Heart right ventricle (tissue), 16 donors: ENCODE measurements around the gene ETS1. TPM values are rescaled to one million over a fixed set of nuclear protein-coding genes. Genes with fewer than 3 reads are reported as not detected.
A peak's percentile ranks its signal among the peaks of the same experiment; 100 is the strongest.

Experiments used
- ATAC-seq, 8 donors: fragments of 200-7000 bp; cut with Tn5 transposase; one replicate each; pipeline ENCODE4 v1.9.1; 2020; ENCODE audit warnings: mild to moderate bottlenecking in 8 of 8, moderate library complexity in 8 of 8, moderate number of reproducible peaks in 1 of 8
- DNase-seq, 2 donors: peaks; one replicate each; pipeline ENCODE4 v3.0.0-alpha.2; 2020
- H3K27ac ChIP-seq, 10 donors: fragments of 200-600 bp; sonication (generic) in 2 of 10; one replicate each; pipeline versions ENCODE4 v1.5.0 to v1.8.0; 2020 to 2022; ENCODE audit warnings: mild to moderate bottlenecking in 3 of 10
- H3K27me3 ChIP-seq, 7 donors: fragments of 200-600 bp; one replicate each; pipeline ENCODE4 v1.8.0; 2021 to 2022; ENCODE audit warnings: mild to moderate bottlenecking in 2 of 7
- H3K36me3 ChIP-seq, 9 donors: fragments of 200-600 bp; sonication (generic) in 1 of 9; one replicate each; pipeline versions ENCODE4 v1.5.0 to v1.8.0; 2020 to 2022; ENCODE audit warnings: mild to moderate bottlenecking in 2 of 9
- H3K4me1 ChIP-seq, 9 donors: fragments of 200-600 bp; sonication (generic) in 1 of 9; one replicate each; pipeline versions ENCODE4 v1.5.0 to v1.8.0; 2020 to 2022; ENCODE audit warnings: mild to moderate bottlenecking in 4 of 9
- H3K4me3 ChIP-seq, 10 donors: fragments of 200-600 bp; sonication (generic) in 2 of 10; one replicate each; pipeline versions ENCODE4 v1.5.0 to v1.8.0; 2020 to 2022; ENCODE audit warnings: mild to moderate bottlenecking in 7 of 10, moderate library complexity in 2 of 10
- H3K9me3 ChIP-seq, 11 donors: fragments of 200-600 bp in 10 of 11; sonication (generic) in 2 of 11; one replicate each; pipeline versions ENCODE4 v1.5.0 to v1.8.0; 2013 to 2022; ENCODE audit warnings: mild to moderate bottlenecking in 2 of 11, control low read depth in 1 of 11, moderate library complexity in 1 of 11
- WGBS, 2 donors: extraction: QIAGEN DNeasy Blood & Tissue Kit; methylation state at CpG; one replicate each; pipeline ENCODE4 v1.1.7; 2013; ENCODE audit warnings: inconsistent platforms in 1 of 2; 5-methylcytosine and 5-hydroxymethylcytosine counted together
- intact Hi-C, 10 donors: fragments of 100-400 bp; cut with DNase I; formaldehyde crosslinking; loops; one replicate each; pipeline versions ENCODE4 v1.11.1 to v1.14.2; 2022
- polyA plus RNA-seq, 2 donors: library from polyadenylated mRNA; stranded (reverse); fragments of 200-250 nt; gene quantifications; one replicate each; pipeline ENCODE4 v1.2.3, GENCODE V29; 2013
- total RNA-seq, 10 donors: library from RNA; stranded (reverse); fragmentation: NEBNext Ultra II Directional in 3 of 10; extraction: Animal tissue kit (Norgen Biotek cat#: 25700) in 3 of 10; gene quantifications; one replicate each; pipeline versions ENCODE4 v1.2.1 to v1.2.4, GENCODE V29; 2021 to 2023
- TF ChIP-seq, protein P1 (sequence below), 9 donors: fragments of 200-600 bp; sonication (generic) in 2 of 9; IDR thresholded peaks; one replicate each; pipeline versions ENCODE4 v1.5.0 to v1.8.0; 2021 to 2022; ENCODE audit warnings: antibody characterized with exemption in 9 of 9, mild to moderate bottlenecking in 5 of 9, moderate library complexity in 1 of 9
- donor health status: Arrhythmogenic right ventricular cardiomyopathy.
- donor health status: ischemic (EF 13 %, LVEDD 7.1; RV severe dilation, severe dysfunction).
- donor health status: healthy with polysubstance abuse.
- donor health status: DM: no; HTN: yes; CAD: no.
- donor health status: DM: no; HTN: no; CAD: no.
- donor health status: ischemic (EF 25% LVEDD 6.9; RV normal size, moderate dysfunction).
- donor health status: ischemic (EF 25% LVEDD 5.7; RV mildly dilated, moderate dysfunction).
- donor health status: healthy.
- donor health status: DM: yes; HTN: yes; CAD: no.
- donor health status: Ischemic cardiomyopathy.
- donor health status: ischemic (EF 35%, LVEDD 5.7; RV mildly dilated, moderate dysfunction).
- donor health status: nonischemic (EF 11% LVEDD 7.7; RV severe dilation, severe dysfunction).
- donor health status: DM: yes; HTN: yes; CAD: no.
- donor health status: PGD.
- donor health status: ischemic (EF 29% LVEDD 5.4; RV normal size, mild dysfunction).
- donor health status: nonischemic (EF 23%, LVEDD 6.1; RV moderate dilation, normal function).

ETS1 gene
- total and polyA plus RNA-seq, 12 donors: 21.3 to 93.4 (median 50.7) TPM

DNA sequence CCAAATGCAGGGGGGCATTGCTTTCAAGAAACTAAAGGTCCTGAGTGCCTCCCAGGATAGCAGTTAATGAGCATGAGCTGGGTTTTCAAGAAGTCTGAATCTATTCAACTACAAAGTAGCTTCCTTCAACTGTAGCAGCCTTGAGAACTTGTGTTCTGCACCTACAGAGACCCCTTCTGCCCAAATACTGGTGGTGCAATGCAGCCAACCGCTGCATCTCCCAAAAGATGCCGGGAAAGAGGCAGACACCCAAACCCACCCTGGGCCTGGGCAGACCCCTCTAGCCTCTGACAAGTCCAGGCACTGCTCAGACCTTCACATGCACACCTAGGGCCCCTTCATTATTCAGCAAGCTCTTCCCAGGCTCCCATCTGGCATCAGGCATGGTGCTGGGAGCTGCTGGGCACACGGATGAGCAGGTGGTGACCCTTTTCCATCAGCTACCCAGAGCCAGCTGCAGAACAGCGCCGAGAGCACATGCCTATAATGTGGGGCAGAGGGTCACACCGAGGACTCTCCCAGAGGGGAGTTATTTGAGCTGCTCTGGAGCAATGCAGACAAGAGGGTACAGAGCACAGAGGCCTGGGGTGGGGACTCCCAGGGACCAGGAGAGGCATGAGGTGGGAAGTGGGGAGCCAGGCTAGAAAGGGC, 44.9 kb upstream of the ETS1 start:
- intact Hi-C loops: loop anchor here in 9 of 10 donors (1.0 to 10.0 kb wide), 14 partner anchors 123 to 600 kb away; no protein-coding TSS in a partner anchor
- H3K36me3 ChIP-seq: no peaks in the 10 kb centered on the region
- peaks cover 0 to 34% (median 15%) of the 10 kb centered on the region in 9 donors for H3K4me1 ChIP-seq
- 44 to 48% methylated on average over 6 of the region's 6 CpGs for WGBS, 2 donors
- DNase-seq (no peak), ATAC-seq (peak in 7 of 8 donors; percentile 29 to 68 (median 58))
- no peaks in the 10 kb centered on the region for H3K9me3 ChIP-seq
- H3K27me3 ChIP-seq: no peaks in the 10 kb centered on the region
- H3K4me3 ChIP-seq: no peak overlapping the region
- TF ChIP-seq, protein P1, sequence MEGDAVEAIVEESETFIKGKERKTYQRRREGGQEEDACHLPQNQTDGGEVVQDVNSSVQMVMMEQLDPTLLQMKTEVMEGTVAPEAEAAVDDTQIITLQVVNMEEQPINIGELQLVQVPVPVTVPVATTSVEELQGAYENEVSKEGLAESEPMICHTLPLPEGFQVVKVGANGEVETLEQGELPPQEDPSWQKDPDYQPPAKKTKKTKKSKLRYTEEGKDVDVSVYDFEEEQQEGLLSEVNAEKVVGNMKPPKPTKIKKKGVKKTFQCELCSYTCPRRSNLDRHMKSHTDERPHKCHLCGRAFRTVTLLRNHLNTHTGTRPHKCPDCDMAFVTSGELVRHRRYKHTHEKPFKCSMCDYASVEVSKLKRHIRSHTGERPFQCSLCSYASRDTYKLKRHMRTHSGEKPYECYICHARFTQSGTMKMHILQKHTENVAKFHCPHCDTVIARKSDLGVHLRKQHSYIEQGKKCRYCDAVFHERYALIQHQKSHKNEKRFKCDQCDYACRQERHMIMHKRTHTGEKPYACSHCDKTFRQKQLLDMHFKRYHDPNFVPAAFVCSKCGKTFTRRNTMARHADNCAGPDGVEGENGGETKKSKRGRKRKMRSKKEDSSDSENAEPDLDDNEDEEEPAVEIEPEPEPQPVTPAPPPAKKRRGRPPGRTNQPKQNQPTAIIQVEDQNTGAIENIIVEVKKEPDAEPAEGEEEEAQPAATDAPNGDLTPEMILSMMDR (IDR thresholded peaks at IDR 0.05): peak; percentile 40 to 89 (median 73)
- no peak overlapping the region for H3K27ac ChIP-seq

DNA sequence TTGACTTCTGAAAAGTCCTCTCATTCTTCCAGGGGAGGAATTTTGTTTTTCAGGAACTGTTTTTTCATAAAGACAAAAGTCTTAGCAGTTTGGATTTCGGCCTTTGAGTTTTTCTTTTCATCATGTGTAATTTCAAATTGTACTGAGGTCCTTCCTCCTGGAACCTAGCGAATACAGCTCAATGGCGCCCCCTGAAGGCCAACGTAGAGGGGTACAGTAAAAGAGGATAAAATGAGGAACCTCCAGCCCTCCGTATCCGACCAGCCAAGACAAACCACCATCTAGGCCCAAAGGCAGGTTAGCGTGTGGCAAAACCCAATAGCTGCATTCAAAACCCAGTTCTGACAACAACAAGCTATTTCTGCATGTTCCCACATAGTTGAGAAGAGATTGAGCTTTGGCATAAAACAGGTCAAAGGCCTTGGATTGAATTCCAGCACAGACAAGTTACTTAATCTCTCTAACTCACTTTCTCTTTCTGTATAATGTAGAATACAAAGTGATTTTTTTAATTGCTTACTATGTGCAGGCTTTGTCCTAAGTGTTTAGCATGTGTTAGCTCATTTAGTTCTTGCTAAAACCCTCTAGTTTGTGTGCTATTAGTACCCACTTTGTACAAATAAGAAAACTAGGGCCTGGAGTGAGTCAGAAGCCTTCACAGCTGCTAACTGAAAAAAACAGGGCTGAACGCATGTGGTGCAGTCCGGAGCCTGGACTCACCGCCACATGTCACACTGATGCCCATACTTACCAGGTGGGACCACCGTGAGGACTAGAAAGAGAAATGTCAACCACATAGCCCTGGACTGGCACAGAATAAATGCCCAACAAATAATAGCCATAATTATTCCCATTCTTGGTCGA, 43.2 kb upstream of the ETS1 start:
- no peaks in the 10 kb centered on the region for H3K9me3 ChIP-seq
- peak; percentile 91 for DNase-seq
- H3K27me3 ChIP-seq: no peaks in the 10 kb centered on the region
- no peaks in the 10 kb centered on the region for H3K36me3 ChIP-seq
- TF ChIP-seq, protein P1 (IDR thresholded peaks at IDR 0.05): peak; percentile 76 to 94 (median 89)
- H3K4me1 ChIP-seq: peaks cover 0 to 51% (median 15%) of the 10 kb centered on the region in 9 donors
- peak overlapping the region in 4 of 10 donors; percentile 26 to 82 (median 44) for H3K27ac ChIP-seq
- ATAC-seq: peak; percentile 84 to 93 (median 90)
- 34 to 40% methylated on average over 12 of the region's 12 CpGs for WGBS, 2 donors
- intact Hi-C loops: loop anchor here (1.0 to 10.0 kb wide), 13 partner anchors 76 to 598 kb away; no protein-coding TSS in a partner anchor
- H3K4me3 ChIP-seq: peak overlapping the region in 1 of 10 donors; percentile 15

DNA sequence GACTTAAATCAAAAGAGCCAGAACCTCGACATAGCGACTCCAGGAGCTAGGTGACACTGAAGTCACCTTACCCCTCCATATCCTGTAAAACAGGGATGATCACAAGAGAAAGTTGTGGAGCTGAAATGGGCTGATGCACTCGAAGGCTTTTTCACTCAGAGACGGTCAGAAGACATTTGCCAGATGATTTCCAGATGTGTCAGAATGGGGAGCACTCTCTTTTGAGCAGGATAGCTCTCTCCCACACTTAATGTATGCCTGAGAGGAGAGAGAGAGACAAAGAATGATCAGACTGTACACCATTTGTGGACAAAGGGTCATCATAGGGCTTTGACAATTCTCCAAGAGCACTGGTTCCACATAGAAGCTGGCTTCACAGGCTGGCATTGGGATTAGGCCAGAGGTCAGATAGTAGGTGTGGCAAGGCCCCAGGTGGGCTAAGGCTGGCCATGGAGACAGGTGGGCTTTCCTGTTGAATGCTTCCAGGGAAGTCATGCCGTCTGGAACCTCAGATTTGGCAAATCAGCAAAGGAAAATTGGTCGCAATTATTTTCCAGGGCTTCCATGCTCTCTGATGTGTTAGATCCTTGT, 42.3 kb upstream of the ETS1 start:
- Histone ChIP-seq H3K4me3 (no peak overlapping the region), H3K36me3 (no peaks in the 10 kb centered on the region), H3K27ac (peak overlapping the region in 4 of 10 donors; percentile 0 to 82 (median 30)), H3K27me3 (no peaks in the 10 kb centered on the region), H3K4me1 (peaks cover 0 to 61% (median 15%) of the 10 kb centered on the region in 9 donors), H3K9me3 (no peaks in the 10 kb centered on the region)
- TF ChIP-seq, protein P1 (IDR thresholded peaks at IDR 0.05): no peak
- DNase-seq (no peak), ATAC-seq (no peak)
- WGBS, 2 donors: 67 to 76% methylated on average over 6 of the region's 6 CpGs
- intact Hi-C loops: loop anchor here (1.0 to 10.0 kb wide), 17 partner anchors 62 to 597 kb away; no protein-coding TSS in a partner anchor

DNA sequence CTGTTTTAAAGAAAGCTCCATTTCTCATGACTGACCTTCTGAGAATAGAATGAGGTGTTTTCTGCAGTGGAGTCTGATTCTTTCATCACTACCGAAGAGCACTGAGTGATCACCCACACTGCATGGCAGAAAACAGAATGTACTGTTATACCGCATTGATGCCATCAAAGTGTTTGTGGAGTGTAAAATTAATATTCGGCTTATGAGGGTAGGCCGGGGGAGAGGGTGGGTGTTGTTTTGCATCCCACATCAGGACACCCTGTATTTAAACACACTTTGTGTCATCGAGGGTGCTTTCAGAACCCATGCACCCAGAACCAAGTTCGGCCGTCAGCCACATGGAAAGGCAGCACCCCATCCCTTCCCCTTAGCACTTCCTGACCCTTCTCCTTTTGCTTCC, 41.3 kb upstream of the ETS1 start:
- H3K27me3 ChIP-seq: no peaks in the 10 kb centered on the region
- H3K36me3 ChIP-seq: no peaks in the 10 kb centered on the region
- 93 to 96% methylated on average over 7 of the region's 7 CpGs for WGBS, 2 donors
- TF ChIP-seq, protein P1 (IDR thresholded peaks at IDR 0.05): no peak
- ATAC-seq: peak in 1 of 8 donors; percentile 6
- intact Hi-C loops: loop anchor here in 7 of 10 donors (5.0 kb wide), 5 partner anchors 61 to 456 kb away; no protein-coding TSS in a partner anchor
- H3K4me1 ChIP-seq: peaks cover 0 to 70% (median 15%) of the 10 kb centered on the region in 9 donors
- no peaks in the 10 kb centered on the region for H3K9me3 ChIP-seq
- no peak overlapping the region for H3K4me3 ChIP-seq
- DNase-seq: no peak
- H3K27ac ChIP-seq: peak overlapping the region in 1 of 10 donors; percentile 82
